ENCODE measurements around the gene ASB13. TPM values are rescaled to one million over a fixed set of nuclear protein-coding genes. Genes with fewer than 3 reads are reported as not detected.

ASB13 gene
- polyA plus RNA-seq, 1 donor from 2014 or later: 5.6 TPM

GRCh38 chr10:5659702-5660528 is 6.5 kb downstream of the ASB13 start:
- Histone ChIP-seq H3K9me3 (ENCODE audit: low read length) (no peaks in the 10 kb centered on the region), H2AFZ (ENCODE audit: low read depth, low read length) (no peak overlapping the region), H3K36me3 (ENCODE audit: insufficient read depth, low read length) (no peaks in the 10 kb centered on the region), H3F3A (ENCODE audit: insufficient read depth, low read length, poor library complexity, severe bottlenecking) (no peaks in the 10 kb centered on the region), H3K27ac (ENCODE audit: low read length) (no peak overlapping the region), H3K4me2 (ENCODE audit: low read length) (no peak overlapping the region), H4K20me1 (ENCODE audit: insufficient read depth) (no peaks in the 10 kb centered on the region), H3K27me3 (ENCODE audit: insufficient read depth, low read depth, low read length) (no peaks in the 10 kb centered on the region), H3K9ac (ENCODE audit: low read length) (no peak overlapping the region), H3K79me2 (replicated peaks; ENCODE audit: insufficient read depth, low read length) (no peaks in the 10 kb centered on the region), H3K4me3 (ENCODE audit: low read length) (no peak overlapping the region), H3K9me2 (ENCODE audit: insufficient read depth, low read length) (no peaks in the 10 kb centered on the region)
- TF ChIP-seq EP300 (conservative IDR thresholded peaks at IDR 0.05; ENCODE audit: poor library complexity, severe bottlenecking) (no peak), REST (IDR thresholded peaks at IDR 0.05; ENCODE audit: borderline replicate concordance) (no peak), POLR2AphosphoS5 (IDR thresholded peaks at IDR 0.05) (no peak), RAD21 (conservative IDR thresholded peaks at IDR 0.05) (no peak), SMC3 (conservative IDR thresholded peaks at IDR 0.05; ENCODE audit: poor library complexity) (no peak), TAF1 (IDR thresholded peaks at IDR 0.05; ENCODE audit: low read depth) (no peak), CTCF (IDR thresholded peaks at IDR 0.05; ENCODE audit: poor library complexity, severe bottlenecking) (no peak), EZH2 (IDR thresholded peaks at IDR 0.05; ENCODE audit: borderline replicate concordance, insufficient read depth, low read length, poor library complexity, severe bottlenecking) (no peak), MXI1 (conservative IDR thresholded peaks at IDR 0.05; ENCODE audit: poor library complexity, severe bottlenecking) (no peak)

- Histone ChIP-seq H3K27ac (ENCODE audit: low read length) (no peak overlapping the region), H3K27me3 (ENCODE audit: insufficient read depth, low read depth, low read length) (no peaks in the 10 kb centered on the region), H3K9me2 (ENCODE audit: insufficient read depth, low read length) (no peaks in the 10 kb centered on the region), H3K4me3 (ENCODE audit: low read length) (no peak overlapping the region), H3K79me2 (replicated peaks; ENCODE audit: insufficient read depth, low read length) (no peaks in the 10 kb centered on the region), H3K4me2 (ENCODE audit: low read length) (no peak overlapping the region), H3F3A (ENCODE audit: insufficient read depth, low read length, poor library complexity, severe bottlenecking) (no peaks in the 10 kb centered on the region), H4K20me1 (ENCODE audit: insufficient read depth) (no peaks in the 10 kb centered on the region), H3K36me3 (ENCODE audit: insufficient read depth, low read length) (no peaks in the 10 kb centered on the region), H3K9me3 (ENCODE audit: low read length) (no peaks in the 10 kb centered on the region), H2AFZ (ENCODE audit: low read depth, low read length) (no peak overlapping the region), H3K9ac (ENCODE audit: low read length) (no peak overlapping the region)
- TF ChIP-seq RAD21 (conservative IDR thresholded peaks at IDR 0.05): no peak
- TF ChIP-seq CTCF (IDR thresholded peaks at IDR 0.05; ENCODE audit: poor library complexity, severe bottlenecking): no peak
- no peak for TF ChIP-seq EZH2 (IDR thresholded peaks at IDR 0.05; ENCODE audit: borderline replicate concordance, insufficient read depth, low read length, poor library complexity, severe bottlenecking)
- TF ChIP-seq EP300 (conservative IDR thresholded peaks at IDR 0.05; ENCODE audit: poor library complexity, severe bottlenecking): no peak
- no peak for TF ChIP-seq MXI1 (conservative IDR thresholded peaks at IDR 0.05; ENCODE audit: poor library complexity, severe bottlenecking)
- no peak for TF ChIP-seq POLR2AphosphoS5 (IDR thresholded peaks at IDR 0.05)
- no peak for TF ChIP-seq REST (IDR thresholded peaks at IDR 0.05; ENCODE audit: borderline replicate concordance)
- TF ChIP-seq SMC3 (conservative IDR thresholded peaks at IDR 0.05; ENCODE audit: poor library complexity): no peak
- no peak for TF ChIP-seq TAF1 (IDR thresholded peaks at IDR 0.05; ENCODE audit: low read depth)
Observed at GRCh38 chr10:5658871-5659618, 7.3 kb downstream of the ASB13 start.
